Endothelial cell of umbilical vein (primary cell): Measurements from ENCODE around the gene GPR65.

Experiments used
- JUN ChIP-seq: IDR thresholded peaks from 2 replicates; pipeline ENCODE4 v1.6.1; 2011; ENCODE audit warnings: borderline replicate concordance, low read depth; ENCODE audit not compliant: insufficient read length, insufficient read depth
- POLR2A ChIP-seq: IDR thresholded peaks from 2 replicates; pipeline ENCODE4 v1.6.1; 2012; ENCODE audit warnings: low read depth, mild to moderate bottlenecking, control low read depth, low read length

DNA sequence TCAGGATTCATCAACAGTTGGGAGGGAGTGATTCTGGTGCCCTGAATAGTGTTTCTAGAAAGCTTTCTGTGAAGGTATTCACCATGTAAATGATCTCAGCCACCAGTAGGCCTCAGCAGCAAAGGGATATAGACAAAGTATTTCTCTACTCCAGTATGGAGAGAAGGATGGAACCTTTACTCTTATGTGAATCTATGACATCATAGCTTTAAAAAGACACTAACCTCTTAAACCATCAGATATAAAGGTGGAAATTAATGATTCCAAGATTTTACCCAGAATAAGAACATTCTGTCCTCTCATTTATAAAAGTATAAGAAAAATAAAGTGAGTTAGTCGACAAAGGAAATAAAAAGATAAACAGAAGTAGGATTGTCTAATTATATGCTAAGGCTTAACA lies 4.6 kb downstream of the GPR65 start:
- no peak for TF ChIP-seq POLR2A
- no peak for TF ChIP-seq JUN
